ENCODE results near the gene LTC4S.

LTC4S gene

GRCh38 chr5:179794575-179794974, 789 bp downstream of the LTC4S start:
- no peaks in the 10 kb centered on the region for H3K79me2 ChIP-seq (ENCODE audit: insufficient read depth, low read length)
- peaks cover 13% of the 10 kb centered on the region for H4K20me1 ChIP-seq (ENCODE audit: insufficient read depth, low read length)
- H3K4me1 ChIP-seq (ENCODE audit: insufficient read depth, low read length) = peaks cover 24% of the 10 kb centered on the region
- no peaks in the 10 kb centered on the region for H3K9me3 ChIP-seq (ENCODE audit: insufficient read depth, low read length, severe bottlenecking)
- H3K36me3 ChIP-seq (ENCODE audit: insufficient read depth, low read length) = peaks cover 28% of the 10 kb centered on the region
- no peak overlapping the region for H3K27ac ChIP-seq (ENCODE audit: low read length)
- no peak overlapping the region for H3K4me3 ChIP-seq (ENCODE audit: low read depth in 1 of 2, low read length in 2 of 2)
- H3K27me3 ChIP-seq (ENCODE audit: insufficient read depth, low read length, poor library complexity) = no peaks in the 10 kb centered on the region
- TF ChIP-seq EZH2 (IDR thresholded peaks at IDR 0.05; ENCODE audit: borderline replicate concordance, low read depth, low read length, severe bottlenecking) (no peak), CTCF (IDR thresholded peaks at IDR 0.05; ENCODE audit: borderline replicate concordance, extremely low read depth, low read length, poor library complexity, severe bottlenecking) (no peak)
- ATAC-seq (ENCODE audit: insufficient read depth, low read depth) (no peak), DNase-seq (no peak)
- H3K4me2 ChIP-seq (ENCODE audit: insufficient read depth, low read length) = no peak overlapping the region
- no peak overlapping the region for H3K9ac ChIP-seq (ENCODE audit: low read depth, low read length)
- no peak overlapping the region for H2AFZ ChIP-seq (ENCODE audit: low read depth, low read length)

GRCh38 chr5:179795049-179795862, 1.5 kb downstream of the LTC4S start:
- peak overlapping the region; percentile 62 for H2AFZ ChIP-seq (ENCODE audit: low read depth, low read length)
- H3K9me3 ChIP-seq (ENCODE audit: insufficient read depth, low read length, severe bottlenecking) = no peaks in the 10 kb centered on the region
- no peaks in the 10 kb centered on the region for H3K27me3 ChIP-seq (ENCODE audit: insufficient read depth, low read length, poor library complexity)
- H3K27ac ChIP-seq (ENCODE audit: low read length) = no peak overlapping the region
- peak overlapping the region; percentile 52; the same call in 1 of the 2 replicates for H3K9ac ChIP-seq (ENCODE audit: low read depth, low read length)
- ATAC-seq (ENCODE audit: insufficient read depth, low read depth) (0 out of 3 replicates have a peak, but pooled peaks have one; percentile 1), DNase-seq (no peak)
- no peak for TF ChIP-seq EZH2 (IDR thresholded peaks at IDR 0.05; ENCODE audit: borderline replicate concordance, low read depth, low read length, severe bottlenecking)
- TF ChIP-seq CTCF (IDR thresholded peaks at IDR 0.05; ENCODE audit: borderline replicate concordance, extremely low read depth, low read length, poor library complexity, severe bottlenecking) = no peak
- peaks cover 13% of the 10 kb centered on the region for H4K20me1 ChIP-seq (ENCODE audit: insufficient read depth, low read length)
- H3K4me2 ChIP-seq (ENCODE audit: insufficient read depth, low read length) = peak overlapping the region; percentile 82
- H3K36me3 ChIP-seq (ENCODE audit: insufficient read depth, low read length) = peaks cover 35% of the 10 kb centered on the region
- H3K4me1 ChIP-seq (ENCODE audit: insufficient read depth, low read length) = peaks cover 24% of the 10 kb centered on the region
- H3K4me3 ChIP-seq (ENCODE audit: low read depth in 1 of 2, low read length in 2 of 2) = peak overlapping the region in 1 of 2 experiments; percentile 59; a peak in 2 of 4 replicates
- no peaks in the 10 kb centered on the region for H3K79me2 ChIP-seq (ENCODE audit: insufficient read depth, low read length)

GRCh38 chr5:179795863-179796833, 2.4 kb downstream of the LTC4S start:
- Histone ChIP-seq H3K4me1 (ENCODE audit: insufficient read depth, low read length) (peaks cover 24% of the 10 kb centered on the region), H4K20me1 (ENCODE audit: insufficient read depth, low read length) (peaks cover 13% of the 10 kb centered on the region), H3K9ac (ENCODE audit: low read depth, low read length) (peak overlapping the region; percentile 52), H3K4me3 (ENCODE audit: low read depth in 1 of 2, low read length in 2 of 2) (peak overlapping the region in 1 of 2 experiments; percentile 59; a peak in 2 of 4 replicates), H3K27ac (ENCODE audit: low read length) (no peak overlapping the region), H3K9me3 (ENCODE audit: insufficient read depth, low read length, severe bottlenecking) (no peaks in the 10 kb centered on the region), H3K36me3 (ENCODE audit: insufficient read depth, low read length) (peaks cover 43% of the 10 kb centered on the region), H3K79me2 (ENCODE audit: insufficient read depth, low read length) (no peaks in the 10 kb centered on the region), H3K4me2 (ENCODE audit: insufficient read depth, low read length) (peak overlapping the region; percentile 82), H2AFZ (ENCODE audit: low read depth, low read length) (peak overlapping the region; percentile 62), H3K27me3 (ENCODE audit: insufficient read depth, low read length, poor library complexity) (no peaks in the 10 kb centered on the region)
- ATAC-seq (ENCODE audit: insufficient read depth, low read depth) (peak; percentile 77), DNase-seq (peak; percentile 54)
- no peak for TF ChIP-seq EZH2 (IDR thresholded peaks at IDR 0.05; ENCODE audit: borderline replicate concordance, low read depth, low read length, severe bottlenecking)
- TF ChIP-seq CTCF (IDR thresholded peaks at IDR 0.05; ENCODE audit: borderline replicate concordance, extremely low read depth, low read length, poor library complexity, severe bottlenecking) = peak; percentile 78
